Measurements from ENCODE around the gene KCNG4.
"Not testable (repeated sequence)": the region's sequence is repeated elsewhere in the genome, so short reads cannot be mapped to it uniquely, and the experiment has no call there.

The KCNG4 gene

DNA sequence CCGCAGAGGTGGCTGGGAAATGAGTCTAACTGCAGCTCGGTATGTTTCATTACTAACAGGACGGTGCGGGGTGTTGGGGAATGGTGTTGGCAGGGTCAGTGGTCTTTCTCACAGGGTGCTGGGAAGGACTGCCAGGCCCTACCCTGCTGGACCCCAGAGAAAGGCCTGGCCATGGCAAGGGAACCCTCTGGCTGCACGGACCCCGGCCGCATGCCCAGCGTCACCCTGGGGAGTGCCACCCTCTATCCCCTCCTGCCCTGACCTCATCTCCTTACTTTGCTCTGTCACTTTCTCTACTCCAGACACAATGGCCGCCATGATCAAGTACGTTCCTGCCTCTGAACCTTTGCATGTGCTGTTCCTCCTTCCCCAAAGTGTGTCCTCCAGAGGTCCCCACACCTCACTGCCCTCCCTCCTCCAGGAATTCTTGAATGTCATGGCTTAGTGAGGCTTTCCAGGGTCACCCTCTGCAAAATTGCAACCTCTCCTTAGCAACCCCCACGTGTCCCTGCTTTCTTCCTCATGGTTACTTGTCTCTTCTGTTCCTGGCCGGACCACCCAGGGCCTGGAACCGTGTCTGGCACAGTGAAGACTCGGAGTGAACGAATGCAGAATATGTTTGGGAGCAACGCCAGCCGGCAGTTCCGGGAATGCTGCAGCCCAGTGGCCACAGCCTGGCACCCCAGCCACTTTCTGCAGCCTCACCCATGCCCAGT lies 33.7 kb downstream of the KCNG4 start:
- no peak for DNase-seq (ENCODE audit: low read depth)

- DNase-seq (ENCODE audit: low read depth), result not testable (repeated sequence)
Measured at GRCh38 chr16:84205123-84205522, 34.7 kb downstream of the KCNG4 start.

DNA sequence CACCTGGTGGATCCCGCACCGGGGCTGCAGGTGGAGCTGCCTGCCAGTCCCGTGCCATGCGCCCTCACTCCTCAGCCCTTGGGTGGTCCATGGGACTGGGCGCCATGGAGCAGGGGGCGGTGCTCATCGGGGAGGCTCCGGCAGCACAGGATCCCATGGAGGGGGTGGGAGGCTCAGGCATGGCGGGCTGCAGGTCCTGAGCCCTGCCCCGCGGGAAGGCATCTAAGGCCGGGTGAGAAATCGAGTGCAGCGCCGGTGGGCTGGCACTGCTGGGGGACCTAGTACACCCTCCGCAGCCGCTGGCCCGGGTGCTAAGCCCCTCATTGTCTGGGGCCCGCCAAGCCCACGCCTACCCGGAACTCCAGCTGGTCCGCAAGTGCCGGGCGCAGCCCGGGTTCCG lies 35.3 kb downstream of the KCNG4 start:
- DNase-seq (ENCODE audit: low read depth), result not testable (repeated sequence)

GRCh38 chr16:84199861-84200260 lies 40.0 kb downstream of the KCNG4 start:
- DNase-seq (ENCODE audit: low read depth), result no peak

DNA sequence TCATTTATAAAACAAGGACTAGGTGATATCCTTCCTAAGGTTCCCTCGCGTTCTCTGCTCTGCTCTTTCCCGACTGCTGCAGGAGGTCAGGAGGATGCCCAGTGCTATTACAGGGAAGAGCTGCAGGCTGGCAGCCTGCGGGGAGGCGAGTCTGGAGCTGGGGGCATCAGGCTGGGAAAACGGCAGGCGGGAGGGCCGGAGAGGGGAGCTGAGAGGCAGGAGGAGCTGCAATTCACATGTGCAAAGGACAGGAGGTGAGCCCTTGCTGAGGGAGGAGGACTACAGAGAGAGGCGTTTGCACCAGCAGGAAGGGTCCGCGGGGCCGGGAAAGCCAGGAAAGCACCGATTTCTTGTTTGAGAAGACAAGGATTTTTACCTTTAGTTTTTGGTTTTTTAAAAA lies 40.7 kb downstream of the KCNG4 start:
- no peak for DNase-seq (ENCODE audit: low read depth)

DNA sequence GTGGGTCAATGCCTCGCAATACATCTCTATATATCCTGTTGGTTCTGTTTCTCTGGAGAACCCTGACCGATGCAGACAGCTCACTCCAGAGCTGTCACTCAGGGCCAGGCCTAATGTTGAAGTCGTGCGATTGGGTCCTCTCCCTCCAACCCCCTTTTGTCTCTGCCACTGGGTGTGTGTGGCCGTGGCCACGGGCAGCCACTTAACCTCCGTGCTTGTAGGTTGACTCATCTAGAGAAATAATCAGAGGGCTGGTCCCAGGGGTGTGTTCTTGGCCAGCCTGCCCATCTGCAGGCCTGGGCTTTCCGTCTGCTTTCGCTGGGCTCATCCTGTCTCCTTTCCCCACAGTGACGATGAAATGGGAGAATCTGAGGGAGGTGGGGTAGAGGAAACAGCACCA lies 41.4 kb downstream of the KCNG4 start:
- DNase-seq (ENCODE audit: low read depth), result peak; percentile 49

- DNase-seq (ENCODE audit: low read depth), result no peak
Measured at GRCh38 chr16:84197466-84198128, 42.2 kb downstream of the KCNG4 start.

GRCh38 chr16:84196727-84197394 lies 43.0 kb downstream of the KCNG4 start:
- no peak for DNase-seq (ENCODE audit: low read depth)

DNA sequence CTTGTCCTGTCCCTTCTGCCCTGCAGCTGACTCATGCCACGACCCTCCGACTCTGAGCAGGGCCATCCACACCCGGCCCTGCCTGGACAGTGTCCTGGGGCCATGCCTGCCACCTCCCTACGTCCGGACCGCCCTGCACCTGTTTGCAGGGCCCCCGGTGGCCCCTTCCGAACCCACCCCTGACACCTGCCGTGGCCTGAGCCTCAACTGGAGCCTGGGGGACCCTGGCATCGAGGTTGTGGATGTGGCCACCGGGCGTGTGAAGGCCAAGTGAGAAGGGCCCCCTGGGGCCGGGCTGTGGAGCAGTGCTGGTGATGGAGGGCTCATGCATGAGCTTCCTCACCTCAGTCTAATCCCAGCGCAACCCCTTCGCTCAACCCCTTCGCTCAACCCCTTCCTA lies 43.7 kb downstream of the KCNG4 start:
- no peak for DNase-seq (ENCODE audit: low read depth)

DNA sequence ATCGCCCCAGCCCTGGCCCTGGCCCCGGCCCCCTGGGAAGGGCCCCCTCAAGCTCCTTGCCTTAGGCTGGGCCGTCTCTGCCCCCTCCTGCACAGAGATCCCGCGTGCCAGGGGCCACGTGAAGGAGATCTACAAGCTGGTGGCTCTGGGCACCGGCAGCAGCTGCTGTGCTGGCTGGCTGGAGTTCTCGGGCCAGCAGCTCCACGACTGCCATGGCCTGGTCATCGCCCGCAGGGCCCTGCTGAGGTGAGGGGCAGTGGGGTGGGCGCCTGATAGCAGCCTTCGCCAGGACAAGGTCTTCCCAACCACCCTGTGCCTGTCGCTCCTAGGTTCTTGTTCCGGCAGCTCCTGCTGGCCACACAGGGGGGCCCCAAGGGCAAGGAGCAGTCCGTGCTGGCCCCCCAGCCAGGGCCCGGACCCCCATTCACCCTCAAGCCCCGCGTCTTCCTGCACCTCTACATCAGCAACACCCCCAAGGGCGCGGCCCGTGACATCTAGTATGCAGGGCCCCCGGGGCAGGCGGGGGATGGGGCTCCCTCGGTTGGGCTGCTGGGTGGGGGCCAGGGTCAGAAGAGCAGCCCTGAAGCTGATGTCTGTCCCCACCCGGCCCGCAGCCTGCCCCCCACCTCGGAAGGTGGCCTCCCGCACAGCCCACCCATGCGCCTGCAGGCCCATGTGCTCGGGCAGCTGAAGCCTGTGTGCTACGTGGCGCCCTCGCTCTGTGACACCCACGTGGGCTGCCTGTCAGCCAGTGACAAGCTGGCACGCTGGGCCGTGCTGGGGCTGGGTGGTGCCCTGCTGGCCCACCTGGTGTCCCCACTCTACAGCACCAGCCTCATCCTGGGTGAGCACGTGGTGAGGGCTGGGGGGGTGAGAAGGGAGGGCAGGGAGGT lies 44.4 kb downstream of the KCNG4 start:
- DNase-seq (ENCODE audit: low read depth), result no peak

- no peak for DNase-seq (ENCODE audit: low read depth)
Measured at GRCh38 chr16:84194470-84195200, 45.2 kb downstream of the KCNG4 start.

GRCh38 chr16:84194018-84194417 lies 45.8 kb downstream of the KCNG4 start:
- DNase-seq (ENCODE audit: low read depth), result no peak

- no peak for DNase-seq (ENCODE audit: low read depth)
Measured at GRCh38 chr16:84193480-84193879, 46.3 kb downstream of the KCNG4 start.

- DNase-seq (ENCODE audit: low read depth), result no peak
Measured at GRCh38 chr16:84191466-84191865, 48.3 kb downstream of the KCNG4 start.

DNA sequence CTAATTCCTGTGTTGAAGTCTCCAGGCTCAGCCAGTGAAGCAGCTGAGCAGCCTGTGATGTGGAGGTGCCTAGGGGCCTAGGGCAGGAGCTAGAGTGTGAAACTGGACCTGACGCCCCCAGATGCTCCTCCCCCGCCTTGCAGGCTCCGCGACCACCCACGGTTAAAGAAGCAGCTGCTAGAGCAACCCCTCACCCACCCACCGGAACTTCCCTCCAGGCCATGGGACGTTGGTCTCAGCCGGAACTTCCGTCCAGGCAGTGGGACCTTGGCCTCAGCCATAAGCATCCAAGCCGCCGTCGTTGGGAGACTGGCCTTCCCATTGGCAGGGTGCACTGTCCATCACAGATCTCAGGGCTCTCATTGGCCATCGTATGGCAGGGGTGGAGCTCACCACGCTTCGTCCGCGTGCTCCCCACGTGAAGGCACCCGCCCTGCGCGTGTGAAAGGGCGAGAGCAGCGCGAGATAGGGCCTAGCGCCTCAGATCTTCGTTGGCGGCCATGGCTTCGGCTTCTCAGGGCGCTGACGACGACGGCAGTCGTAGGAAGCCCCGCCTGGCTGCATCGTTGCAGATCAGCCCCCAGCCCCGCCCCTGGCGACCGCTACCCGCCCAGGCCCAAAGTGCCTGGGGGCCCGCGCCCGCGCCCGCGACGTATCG lies 49.0 kb downstream of the KCNG4 start, which contains the start of gene ADAD2:
Gene ADAD2, plus strand, starts transcription at position 427 of the 658 bp plus-strand sequence. Its CDS starts 74 bp downstream, at position 501.
- no peak for DNase-seq (ENCODE audit: low read depth)

DNA sequence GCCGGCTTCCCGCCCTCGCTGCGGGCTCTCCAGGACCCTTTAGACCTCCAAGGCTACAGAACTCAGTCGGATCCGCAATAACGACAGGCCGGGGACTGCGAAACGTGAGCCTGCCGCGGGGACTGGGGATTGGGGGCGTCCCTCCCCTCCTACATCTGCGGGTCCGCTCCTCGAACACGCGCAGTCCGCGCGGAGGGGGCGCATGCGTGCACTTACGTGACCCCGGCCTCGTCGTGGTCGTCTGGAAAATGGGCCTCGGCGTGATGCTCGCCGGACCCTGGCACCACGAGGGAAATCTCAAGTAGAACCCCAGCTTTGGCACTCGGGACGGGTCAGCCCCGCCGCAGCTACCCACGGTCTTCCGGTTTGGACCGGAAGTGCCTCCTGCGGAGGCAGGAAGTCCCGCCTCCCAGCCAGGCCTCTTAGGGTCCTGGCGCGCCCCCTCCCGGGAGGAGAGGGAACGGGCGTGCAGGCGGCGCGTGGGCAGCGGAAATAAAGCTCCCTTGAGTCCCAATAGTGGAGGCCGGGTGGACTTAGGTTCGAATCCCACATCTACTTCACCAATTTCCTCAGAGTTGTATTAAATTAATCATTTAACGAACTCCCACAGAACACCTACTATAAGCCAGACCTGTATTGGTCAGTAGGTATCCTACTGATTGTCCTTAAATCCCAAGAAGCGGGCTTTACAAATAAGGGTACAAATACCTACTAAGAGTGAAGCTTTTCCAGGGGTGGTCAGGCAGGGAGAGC lies 53.0 kb downstream of the KCNG4 start, which contains the start of gene TAF1C:
Gene TAF1C, minus strand, starts transcription at position 373 of the 753 bp plus-strand sequence. CDS start 2,069 bp downstream, outside the sequence.
- DNase-seq (ENCODE audit: low read depth), result peak; percentile 95

- no peak for DNase-seq (ENCODE audit: low read depth)
Measured at GRCh38 chr16:84184775-84185174, 55.0 kb downstream of the KCNG4 start.

- no peak for DNase-seq (ENCODE audit: low read depth)
Measured at GRCh38 chr16:84183911-84184591, 55.8 kb downstream of the KCNG4 start.

- no peak for DNase-seq (ENCODE audit: low read depth)
Measured at GRCh38 chr16:84183572-84183875, 56.3 kb downstream of the KCNG4 start.

All from fibroblast of the conjunctiva (primary cell).